SHP77 (cell line): ENCODE measurements around the gene ZNF24.

Source experiments
- DNase-seq, 2 experiments: peaks; one replicate each; lab custom pipeline; 2025; lab: John Stamatoyannopoulos, UW

The ZNF24 gene

DNA sequence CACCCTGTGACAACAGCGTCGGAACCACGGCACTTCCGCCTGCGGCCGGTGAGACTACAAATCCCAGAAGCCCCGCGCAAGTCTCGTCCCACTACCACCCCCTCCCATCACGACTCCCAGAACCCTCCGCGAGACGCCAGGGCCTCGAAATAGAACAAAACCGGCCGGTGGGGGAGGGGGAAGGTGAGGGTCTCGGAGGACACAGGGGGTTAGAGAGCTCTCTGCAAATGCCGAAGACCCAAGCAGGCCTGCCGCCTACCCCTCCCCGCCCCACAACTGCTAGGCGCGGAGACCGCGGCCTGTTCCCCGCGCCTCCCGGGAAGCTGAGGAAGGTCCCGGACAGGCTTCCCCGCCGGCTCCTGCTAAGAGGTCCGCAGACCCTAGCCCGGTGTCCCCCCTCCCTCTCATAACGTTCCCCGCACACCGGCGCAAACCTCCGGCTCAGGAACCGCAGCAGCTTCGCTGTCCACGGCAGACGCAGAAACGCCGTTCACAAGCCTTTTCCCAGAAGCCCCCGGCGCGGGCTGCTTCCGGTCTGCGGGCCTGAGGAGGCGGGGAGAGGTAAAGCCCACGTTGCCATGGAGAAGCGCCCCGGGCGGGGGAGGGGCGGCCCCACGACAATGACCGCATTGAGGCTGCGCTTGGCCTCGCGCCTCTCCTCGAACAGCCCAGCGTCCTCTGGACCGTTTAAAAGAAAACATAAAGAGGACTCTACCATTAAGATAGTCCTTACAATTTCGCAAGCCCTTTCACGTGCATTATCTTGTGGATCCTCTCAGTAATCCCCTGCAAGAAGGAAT lies at the start of gene ZNF24:
Gene ZNF24 (minus strand): TSS at position 485 of the 800 bp plus-strand sequence. CDS start 3,770 bp downstream, outside the sequence.
- DNase-seq = peak; percentile 93 to 95

- DNase-seq = no peak
Observed at GRCh38 chr18:35393716-35394115, 49.5 kb upstream of the ZNF24 start.

GRCh38 chr18:35392375-35392774 lies 48.2 kb upstream of the ZNF24 start:
- no peak for DNase-seq

DNA sequence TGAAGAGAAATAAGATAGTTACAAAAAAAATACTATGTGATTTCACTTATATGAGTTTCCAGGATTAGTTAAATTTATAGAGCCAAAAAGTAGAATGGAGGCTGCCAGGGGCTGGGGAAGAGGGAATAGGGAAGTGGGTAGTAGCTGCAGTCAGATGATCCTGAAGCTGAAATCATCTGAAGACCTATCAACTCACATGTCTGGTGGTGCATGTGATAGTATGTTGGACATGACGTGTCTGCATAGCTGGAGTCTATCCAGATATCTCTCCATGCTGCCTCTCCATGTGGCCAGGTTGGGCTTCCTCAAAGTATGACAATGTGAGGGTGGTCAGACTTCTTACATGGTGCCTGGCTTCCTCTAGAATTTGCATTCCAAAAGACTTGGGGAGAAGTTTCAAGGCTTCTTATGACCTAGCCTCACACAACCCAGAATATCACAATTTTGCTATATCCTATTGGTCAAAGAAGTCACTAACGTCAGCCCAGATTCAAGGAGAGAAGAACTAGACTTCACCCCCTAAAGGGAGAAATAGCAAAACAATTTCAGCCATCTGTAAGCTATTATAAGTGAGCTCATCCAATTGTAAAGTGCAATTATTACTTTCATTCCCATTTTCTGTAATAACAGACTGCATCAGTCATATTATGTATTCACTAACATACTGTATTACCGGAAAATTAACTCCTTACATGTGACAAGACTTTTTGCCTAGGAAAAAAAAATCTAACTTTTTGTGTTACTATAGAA lies 46.9 kb upstream of the ZNF24 start:
- no peak for DNase-seq

GRCh38 chr18:35389095-35389618 lies 44.9 kb upstream of the ZNF24 start:
- no peak for DNase-seq

DNA sequence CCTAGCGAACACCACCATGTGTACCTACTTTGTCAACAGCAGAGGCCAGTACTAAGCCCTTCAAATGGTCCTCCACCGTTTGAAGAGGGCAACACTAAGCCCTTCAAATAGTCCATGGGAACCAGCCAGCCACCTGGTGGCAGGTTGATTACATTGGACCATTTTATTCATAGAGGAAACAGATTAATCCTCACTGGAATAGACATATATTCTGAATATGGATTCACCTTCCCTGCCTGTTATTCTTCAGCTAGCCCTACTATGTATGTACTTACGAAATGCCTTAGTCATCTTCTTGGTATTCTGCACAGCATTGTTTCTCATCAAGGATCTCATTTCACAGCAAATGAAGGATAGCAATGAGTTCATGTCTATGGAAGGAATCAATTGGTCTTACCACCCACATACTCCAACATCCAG lies 42.9 kb upstream of the ZNF24 start:
- DNase-seq = peak; percentile 45 to 62

DNA sequence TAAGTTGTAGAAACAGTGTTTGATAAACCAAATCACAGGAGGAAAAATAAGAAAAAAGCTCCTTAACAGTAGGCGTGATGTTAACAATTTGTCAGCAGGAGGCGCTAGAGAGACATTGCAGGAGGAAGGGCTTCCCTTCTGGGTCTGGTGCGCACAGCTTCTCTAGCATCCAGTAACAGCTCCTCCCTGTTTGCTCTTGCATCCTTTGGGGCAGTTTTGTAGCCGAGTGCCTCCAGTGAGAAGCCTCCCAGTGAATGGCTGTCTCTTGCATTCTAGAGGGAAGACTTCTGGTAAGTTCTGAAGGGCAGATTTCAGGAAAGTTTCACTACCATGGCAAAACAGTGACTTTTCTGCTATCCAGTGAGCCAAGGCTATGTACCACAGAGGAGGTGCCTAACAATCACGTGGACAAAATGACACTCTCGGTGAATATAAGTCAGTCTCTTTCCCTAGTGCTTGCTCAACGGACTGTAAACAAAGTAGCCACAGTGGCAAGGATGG lies 42.4 kb upstream of the ZNF24 start:
- peak; percentile 60 to 71 for DNase-seq

GRCh38 chr18:35383136-35383535 lies 38.9 kb upstream of the ZNF24 start:
- DNase-seq = no peak

DNA sequence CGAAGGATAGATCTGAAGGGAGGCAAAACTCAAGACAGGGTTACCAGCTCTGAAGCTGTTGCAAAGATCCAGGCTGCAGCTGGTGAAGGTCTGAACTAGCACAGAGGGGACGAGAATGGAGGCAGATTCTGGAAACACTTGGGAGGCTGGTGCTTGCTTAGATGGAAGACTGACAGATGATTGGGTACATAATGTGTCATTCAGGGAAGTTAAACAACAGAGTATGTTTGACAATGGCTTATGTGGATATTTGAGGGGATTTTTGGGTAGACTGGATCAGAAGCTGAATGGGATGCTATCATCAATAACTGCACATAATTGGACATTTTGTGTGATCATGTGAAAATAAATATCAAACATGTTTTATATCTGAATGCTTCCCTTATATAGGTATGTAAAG lies 35.2 kb upstream of the ZNF24 start:
- no peak for DNase-seq

- no peak for DNase-seq
Observed at GRCh38 chr18:35378574-35378896, 34.3 kb upstream of the ZNF24 start.

DNA sequence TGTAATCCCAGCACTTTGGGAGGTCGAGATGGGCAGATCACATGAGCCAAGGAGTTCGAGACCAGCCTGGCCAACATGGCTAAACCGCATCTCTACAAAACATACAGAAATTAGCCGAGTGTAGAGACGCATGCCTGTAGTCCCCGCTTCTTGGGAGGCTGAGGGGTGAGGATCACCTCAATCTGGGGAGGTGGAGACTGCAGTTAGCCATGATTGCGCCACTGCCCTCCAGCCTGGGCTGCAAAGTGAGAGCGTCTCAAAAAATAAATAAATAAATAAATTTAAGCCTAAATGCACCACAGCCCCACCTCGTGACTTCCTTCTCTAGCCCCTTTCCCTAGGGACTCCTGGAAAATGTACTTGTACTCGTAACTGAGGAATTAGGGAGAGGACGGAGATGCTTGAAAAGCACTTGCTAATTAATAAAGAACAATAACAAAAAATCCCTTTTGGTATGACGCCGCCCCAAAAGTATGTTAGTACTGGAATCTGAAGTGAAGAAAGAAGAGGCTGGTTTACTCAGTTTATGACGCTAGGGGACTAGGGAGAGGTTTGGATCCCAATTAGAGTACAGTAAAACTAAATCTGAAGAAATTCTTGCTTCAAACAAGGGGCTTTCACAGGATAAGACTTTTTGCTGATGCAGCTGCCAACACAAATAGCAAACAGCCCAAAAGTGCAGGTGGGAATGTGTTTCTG lies 33.8 kb upstream of the ZNF24 start:
- DNase-seq = no peak

DNA sequence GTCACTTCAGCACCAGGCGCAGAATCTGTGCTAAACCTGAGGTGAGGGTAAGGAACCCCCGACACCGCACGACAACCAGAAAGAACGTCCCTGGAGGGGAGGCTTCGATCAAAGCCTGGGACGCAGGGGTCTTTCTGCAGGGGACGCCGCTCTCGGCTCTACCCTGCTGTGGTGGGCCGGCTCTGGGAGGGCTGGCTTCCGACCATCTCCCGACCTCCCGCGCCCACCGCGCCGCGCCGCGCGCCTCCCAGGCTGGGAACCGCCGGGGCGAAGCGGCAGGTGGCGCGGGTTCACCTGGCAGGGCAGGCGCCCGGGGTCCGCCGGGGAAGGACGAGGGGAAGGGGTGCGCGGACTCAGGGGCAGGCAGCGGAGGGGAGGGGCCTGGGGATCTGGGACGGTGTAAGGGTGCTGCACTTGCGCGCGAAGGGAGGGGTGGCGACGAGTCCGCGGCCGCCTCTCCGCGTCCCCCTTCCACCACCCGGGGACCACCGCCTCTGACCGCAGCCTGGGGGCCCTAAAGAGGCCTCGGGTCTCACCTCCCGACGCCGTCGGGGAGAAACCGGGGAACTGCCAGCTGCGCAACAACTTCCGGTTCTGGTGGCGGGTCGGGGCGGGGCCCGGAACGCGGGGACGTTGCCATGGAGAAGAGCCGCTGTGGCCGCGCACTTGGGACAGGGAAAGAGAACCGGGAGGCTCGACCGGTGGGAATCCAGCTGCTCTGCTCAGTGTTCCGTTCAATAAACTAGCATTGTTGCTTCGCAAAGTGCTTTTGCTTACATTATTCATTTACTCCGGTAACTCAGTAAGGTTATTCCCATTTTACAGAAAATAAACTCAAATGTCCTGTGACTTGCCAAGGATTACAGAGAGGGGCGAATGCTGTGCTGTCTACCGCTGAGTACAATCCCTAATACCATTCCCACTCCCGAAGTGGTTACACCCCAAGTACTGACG lies 32.8 kb upstream of the ZNF24 start, which contains the start of gene ZNF396:
Gene ZNF396 (minus strand): TSS at position 596 of the 954 bp plus-strand sequence. CDS start 3,045 bp downstream, outside the sequence.
- DNase-seq = peak; percentile 62 to 87

DNA sequence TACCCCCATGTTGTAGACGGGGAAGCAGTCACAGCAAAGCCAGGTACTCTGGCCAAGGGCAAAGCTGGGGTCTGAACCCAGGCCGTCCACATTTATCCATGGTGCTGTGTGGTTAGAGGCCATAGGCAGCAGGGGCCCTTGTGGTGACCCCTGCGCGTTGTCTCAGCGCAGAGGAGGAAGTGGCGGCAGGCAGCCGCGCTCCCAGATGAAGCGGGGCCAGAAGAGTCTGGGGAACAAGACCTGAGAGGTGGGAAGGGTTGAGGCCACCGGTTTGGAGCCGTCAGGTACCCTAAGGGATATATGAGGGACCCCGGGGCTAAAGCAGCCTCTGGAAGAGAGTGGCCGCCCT lies 32.1 kb upstream of the ZNF24 start:
- DNase-seq = peak in 1 of 2 experiments; percentile 21

GRCh38 chr18:35374708-35375107 lies 30.5 kb upstream of the ZNF24 start:
- no peak for DNase-seq

- no peak for DNase-seq
Observed at GRCh38 chr18:35371412-35372195, 27.4 kb upstream of the ZNF24 start.

GRCh38 chr18:35369126-35369525 lies 24.9 kb upstream of the ZNF24 start:
- DNase-seq = no peak

DNA sequence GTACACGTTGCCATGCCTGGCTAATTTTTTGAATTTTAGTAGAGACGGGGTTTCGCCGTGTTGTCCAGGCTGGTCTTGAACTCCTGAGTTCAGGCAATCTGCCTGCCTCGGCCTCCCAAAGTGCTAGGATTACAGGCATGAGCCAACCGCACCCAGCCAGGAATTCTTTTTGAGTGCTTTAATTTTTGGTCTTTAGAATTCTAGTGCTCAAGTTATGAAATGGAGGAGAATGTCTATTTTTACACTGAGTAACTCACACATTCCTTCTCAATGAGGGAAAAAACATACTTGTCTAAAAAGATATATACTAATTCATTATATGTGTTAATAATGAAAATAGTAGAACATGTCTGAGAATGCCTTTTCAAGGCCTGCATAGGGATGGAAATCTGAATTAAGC lies 24.4 kb upstream of the ZNF24 start:
- no peak for DNase-seq

DNA sequence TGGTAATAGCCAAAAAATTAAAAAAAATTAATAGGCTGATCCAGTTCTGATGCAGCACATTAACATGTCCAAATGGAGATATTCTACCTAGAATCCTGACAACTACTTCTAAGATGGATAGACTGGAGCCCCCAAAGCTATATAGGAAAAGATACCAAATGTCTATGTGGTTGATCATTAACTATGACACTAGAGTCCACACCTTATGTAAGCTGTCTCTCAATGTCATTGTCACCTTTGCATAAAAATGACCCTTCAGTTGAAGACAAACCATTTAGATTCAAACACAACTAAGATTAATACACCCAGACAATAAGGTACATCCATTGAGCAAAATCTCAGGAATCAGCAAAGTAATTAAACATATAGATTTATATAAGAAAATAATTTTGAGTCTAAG lies 18.3 kb upstream of the ZNF24 start:
- no peak for DNase-seq

DNA sequence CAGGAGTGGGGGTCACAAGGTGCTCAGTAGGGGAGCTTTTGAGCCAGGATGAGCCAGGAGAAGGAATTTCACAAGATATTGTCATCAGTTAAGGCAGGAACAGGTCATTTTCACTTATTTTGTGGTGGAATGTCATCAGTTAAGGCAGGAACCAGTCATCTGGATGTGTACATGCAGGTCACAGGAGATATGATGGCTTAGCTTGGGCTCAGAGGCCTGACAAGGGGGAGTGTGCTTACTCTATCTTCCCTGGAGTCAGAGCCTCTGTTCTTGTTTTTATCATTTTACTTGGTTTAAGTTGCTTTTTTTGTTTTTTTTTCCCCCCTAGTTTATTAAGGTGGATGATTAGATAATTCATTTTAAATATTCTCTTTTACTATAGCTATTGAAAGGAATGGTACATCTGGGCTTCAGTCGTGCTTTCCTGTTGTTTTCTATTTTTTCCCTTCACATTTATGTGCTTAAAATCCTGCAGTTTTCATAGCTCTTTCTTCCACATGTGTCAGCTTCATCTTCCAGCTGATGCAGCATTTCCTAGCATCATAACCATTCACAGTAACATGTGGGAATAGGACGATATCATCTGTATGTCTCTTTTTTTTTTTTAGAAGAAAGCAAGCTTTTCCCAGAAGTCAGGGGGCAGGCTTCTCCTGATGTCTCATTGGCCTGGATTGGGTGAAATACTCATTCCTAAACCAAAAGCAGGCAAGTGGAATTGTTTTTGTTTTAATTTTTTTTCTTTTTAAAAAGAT lies 17.5 kb upstream of the ZNF24 start:
- DNase-seq = no peak
